Activated CD8-positive, alpha-beta memory T cell treated with anti-CD3 and anti-CD28 coated beads for 4 hours (primary cell): Measurements from ENCODE around the gene HNF1A.
"Not testable (repeated sequence)": the region's sequence is repeated elsewhere in the genome, so short reads cannot be mapped to it uniquely, and the experiment has no call there.

Experiments used
- DNase-seq, 2 donors: peaks; one replicate each; pipeline ENCODE4 v3.0.0-alpha.2; 2020; ENCODE audit warnings: low read depth in 2 of 2

Gene HNF1A

GRCh38 chr12:120978296-120979219 is at the start of gene HNF1A:
Gene HNF1A, plus strand, starts transcription at chr12:120978543. Its CDS starts 226 bp downstream, at chr12:120978769.
- DNase-seq, result no peak

- no peak for DNase-seq
Observed at GRCh38 chr12:120928864-120929652, 49.3 kb upstream of the HNF1A start.

- DNase-seq, result no peak
Observed at GRCh38 chr12:120930032-120930431, 48.3 kb upstream of the HNF1A start.

- DNase-seq, result no peak
Observed at GRCh38 chr12:120932058-120932457, 46.3 kb upstream of the HNF1A start.

- no peak for DNase-seq
Observed at GRCh38 chr12:120932956-120933526, 45.3 kb upstream of the HNF1A start.

- no peak for DNase-seq
Observed at GRCh38 chr12:120933786-120934185, 44.6 kb upstream of the HNF1A start.

- no peak for DNase-seq
Observed at GRCh38 chr12:120936197-120936596, 42.1 kb upstream of the HNF1A start.

GRCh38 chr12:120938496-120938895 is 39.8 kb upstream of the HNF1A start:
- no peak for DNase-seq

GRCh38 chr12:120939523-120939922 is 38.8 kb upstream of the HNF1A start:
- DNase-seq, result no peak

- DNase-seq, result no peak
Observed at GRCh38 chr12:120940006-120940405, 38.3 kb upstream of the HNF1A start.

GRCh38 chr12:120940799-120941198 is 37.5 kb upstream of the HNF1A start:
- no peak for DNase-seq

- no peak for DNase-seq
Observed at GRCh38 chr12:120941412-120941811, 36.9 kb upstream of the HNF1A start.

GRCh38 chr12:120941846-120942405 is 36.4 kb upstream of the HNF1A start:
- DNase-seq, result no peak

GRCh38 chr12:120943482-120943881 is 34.9 kb upstream of the HNF1A start:
- DNase-seq, result no peak

GRCh38 chr12:120944645-120945217 is 33.6 kb upstream of the HNF1A start:
- peak; percentile 27 to 33 for DNase-seq

GRCh38 chr12:120945516-120945915 is 32.8 kb upstream of the HNF1A start:
- DNase-seq, result not testable (repeated sequence)

- not testable (repeated sequence) for DNase-seq
Observed at GRCh38 chr12:120950260-120950799, 28.0 kb upstream of the HNF1A start.

GRCh38 chr12:120950807-120951206 is 27.5 kb upstream of the HNF1A start:
- no peak for DNase-seq

- no peak for DNase-seq
Observed at GRCh38 chr12:120955232-120955631, 23.1 kb upstream of the HNF1A start.

GRCh38 chr12:120956579-120957300 is 21.6 kb upstream of the HNF1A start:
- DNase-seq, result no peak
